ENCODE results near the gene GBP4.

Gene GBP4

GRCh38 chr1:89190017-89190416 lies 8.7 kb downstream of the GBP4 start:
- DNase-seq (ENCODE audit: low read depth), result no peak
- H3K4me3 ChIP-seq (ENCODE audit: low read depth, low read length), result no peak overlapping the region
- TF ChIP-seq CTCF (IDR thresholded peaks at IDR 0.05; ENCODE audit: low read depth, low read length, missing control alignments), result no peak

GRCh38 chr1:89179343-89179742 lies 19.4 kb downstream of the GBP4 start:
- no peak for DNase-seq (ENCODE audit: low read depth)
- no peak for TF ChIP-seq CTCF (IDR thresholded peaks at IDR 0.05; ENCODE audit: low read depth, low read length, missing control alignments)

GRCh38 chr1:89176971-89177370 lies 21.8 kb downstream of the GBP4 start:
- DNase-seq (ENCODE audit: low read depth), result no peak
- TF ChIP-seq CTCF (IDR thresholded peaks at IDR 0.05; ENCODE audit: low read depth, low read length, missing control alignments), result no peak

More at GRCh38 chr1:89179343-89179742, 19.4 kb downstream of the GBP4 start:
- H3K4me3 ChIP-seq (ENCODE audit: low read depth, low read length), result no peak overlapping the region

GRCh38 chr1:89175601-89176256 lies 23.0 kb downstream of the GBP4 start, which contains the start of gene GBP7:
Gene GBP7, minus strand, starts transcription at chr1:89176003. Its CDS starts 4,068 bp downstream, at chr1:89171935.
- no peak for DNase-seq (ENCODE audit: low read depth)
- no peak within 1 kb of the TSS for H3K4me3 ChIP-seq (ENCODE audit: low read depth, low read length)
- TF ChIP-seq CTCF (IDR thresholded peaks at IDR 0.05; ENCODE audit: low read depth, low read length, missing control alignments), result no peak

More at GRCh38 chr1:89176971-89177370, 21.8 kb downstream of the GBP4 start:
- no peak overlapping the region for H3K4me3 ChIP-seq (ENCODE audit: low read depth, low read length)

GRCh38 chr1:89174491-89174890 lies 24.3 kb downstream of the GBP4 start:
- no peak overlapping the region for H3K4me3 ChIP-seq (ENCODE audit: low read depth, low read length)
- TF ChIP-seq CTCF (IDR thresholded peaks at IDR 0.05; ENCODE audit: low read depth, low read length, missing control alignments), result no peak
- DNase-seq (ENCODE audit: low read depth), result no peak

GRCh38 chr1:89172468-89173143 lies 26.1 kb downstream of the GBP4 start:
- DNase-seq (ENCODE audit: low read depth), result no peak
- no peak for TF ChIP-seq CTCF (IDR thresholded peaks at IDR 0.05; ENCODE audit: low read depth, low read length, missing control alignments)
- H3K4me3 ChIP-seq (ENCODE audit: low read depth, low read length), result no peak overlapping the region

Data from GM12864 (cell line).